Tibial nerve (tissue), 4 donors: Measurements from ENCODE around the gene TRIM49D1. TPM values are rescaled to one million over a fixed set of nuclear protein-coding genes. Genes with fewer than 3 reads are reported as not detected.
"Not testable (repeated sequence)": the region's sequence is repeated elsewhere in the genome, so short reads cannot be mapped to it uniquely, and the experiment has no call there.

Experiments
- DNase-seq, 2 donors: peaks; one replicate each; pipeline ENCODE4 v3.0.0-alpha.2; 2019; ENCODE audit warnings: low spot score in 2 of 2
- H3K27ac ChIP-seq, 4 donors: fragments of 200-600 bp; sonication (generic) in 3 of 4; one replicate each; pipeline ENCODE4 v1.5.1; 2017 to 2019; ENCODE audit warnings: mild to moderate bottlenecking in 1 of 4
- H3K27me3 ChIP-seq, 2 donors: fragments of 200-600 bp; sonication (generic) in 1 of 2; one replicate each; pipeline versions ENCODE4 v1.5.1 to v1.6.0; 2017 to 2019
- H3K36me3 ChIP-seq, 3 donors: fragments of 200-600 bp; sonication (generic); one replicate each; pipeline ENCODE4 v1.5.1; 2018 to 2019
- H3K4me1 ChIP-seq, 4 donors: fragments of 200-600 bp; sonication (generic) in 3 of 4; one replicate each; pipeline ENCODE4 v1.5.1; 2017 to 2019
- H3K4me3 ChIP-seq, 4 donors: fragments of 200-600 bp; sonication (generic) in 3 of 4; one replicate each; pipeline ENCODE4 v1.5.1; 2017 to 2019; ENCODE audit warnings: mild to moderate bottlenecking in 1 of 4, moderate library complexity in 1 of 4
- H3K9me3 ChIP-seq, 4 donors: fragments of 200-600 bp; sonication (generic) in 3 of 4; one replicate each; pipeline ENCODE4 v1.5.1; 2017 to 2019
- EP300 ChIP-seq, 2 donors: sonication (generic); formaldehyde crosslinking; IDR thresholded peaks; one replicate each; pipeline ENCODE4 v1.6.1; 2017; ENCODE audit warnings: antibody characterized with exemption in 2 of 2, mild to moderate bottlenecking in 1 of 2
- POLR2A ChIP-seq, 2 donors: fragments of 450-650 bp; IDR thresholded peaks; one replicate each; pipeline ENCODE4 v1.6.1; 2017; ENCODE audit warnings: antibody characterized with exemption in 2 of 2, mild to moderate bottlenecking in 2 of 2, moderate library complexity in 2 of 2
- WGBS, 2 donors: methylation state at CpG; one replicate each; pipeline ENCODE4 v1.1.5; 2018; 5-methylcytosine and 5-hydroxymethylcytosine counted together
- total RNA-seq, 4 donors: library from RNA; depleted of rRNA; stranded (reverse); fragments of >200 nt; gene quantifications; one replicate each; pipeline ENCODE4 v1.1.0, GENCODE V29; 2016
- TF ChIP-seq, protein P1 (sequence below), 5 experiments: fragments of 200-600 bp in 3 of 5; fragments of 450-650 bp in 2 of 5; sonication (generic) in 3 of 5; IDR thresholded peaks; one replicate each; pipeline ENCODE4 v1.5.1; 2016 to 2019; ENCODE audit warnings: antibody characterized with exemption in 5 of 5, mild to moderate bottlenecking in 3 of 5, moderate library complexity in 2 of 5

The TRIM49D1 gene, protein sequence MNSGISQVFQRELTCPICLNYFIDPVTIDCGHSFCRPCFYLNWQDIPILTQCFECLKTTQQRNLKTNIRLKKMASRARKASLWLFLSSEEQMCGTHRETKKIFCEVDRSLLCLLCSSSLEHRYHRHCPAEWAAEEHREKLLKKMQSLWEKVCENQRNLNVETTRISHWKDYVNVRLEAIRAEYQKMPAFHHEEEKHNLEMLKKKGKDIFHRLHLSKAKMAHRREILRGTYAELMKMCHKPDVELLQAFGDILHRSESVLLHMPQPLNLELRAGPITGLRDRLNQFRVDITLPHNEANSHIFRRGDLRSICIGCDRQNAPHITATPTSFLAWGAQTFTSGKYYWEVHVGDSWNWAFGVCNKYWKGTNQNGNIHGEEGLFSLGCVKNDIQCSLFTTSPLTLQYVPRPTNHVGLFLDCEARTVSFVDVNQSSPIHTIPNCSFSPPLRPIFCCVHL
- total RNA-seq: under 1 TPM in 1 of 4 donors, not detected in 3; 0.21 TPM

DNA sequence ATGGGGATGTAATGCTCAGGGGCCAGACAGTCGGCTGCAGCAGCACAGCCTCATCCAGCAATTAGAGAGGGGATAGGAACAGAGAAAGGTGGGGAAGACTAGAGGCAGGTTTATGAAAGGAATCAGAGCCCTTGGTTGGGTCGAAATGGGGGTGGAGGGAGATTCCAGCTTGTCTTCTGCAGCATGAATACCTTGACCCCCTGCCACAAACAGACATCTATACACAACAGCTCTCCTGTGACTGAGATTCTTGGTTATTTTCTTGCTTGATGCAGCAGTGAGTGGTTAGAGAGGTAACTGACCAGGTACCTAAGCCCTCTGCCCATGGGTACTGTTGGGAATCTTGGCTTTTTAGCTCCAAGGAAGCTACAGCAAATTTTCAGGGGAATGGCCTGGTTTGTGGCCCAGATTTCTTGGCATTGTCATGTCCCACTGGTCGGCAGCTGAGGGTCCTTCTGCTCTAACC is at the start of gene TRIM49D1:
Gene TRIM49D1 (minus strand): TSS at position 51 of the 466 bp plus-strand sequence. CDS start 4,535 bp downstream, outside the sequence.
- Histone ChIP-seq H3K9me3 (no peaks in the 10 kb centered on the region), H3K27ac (no peak within 1 kb of the TSS), H3K27me3 (no peaks in the 10 kb centered on the region), H3K4me3 (no peak within 1 kb of the TSS), H3K4me1 (no peaks in the 10 kb centered on the region), H3K36me3 (no peaks in the 10 kb centered on the region)
- no peak for DNase-seq
- no peak for TF ChIP-seq POLR2A (IDR thresholded peaks at IDR 0.05)
- TF ChIP-seq, protein P1, sequence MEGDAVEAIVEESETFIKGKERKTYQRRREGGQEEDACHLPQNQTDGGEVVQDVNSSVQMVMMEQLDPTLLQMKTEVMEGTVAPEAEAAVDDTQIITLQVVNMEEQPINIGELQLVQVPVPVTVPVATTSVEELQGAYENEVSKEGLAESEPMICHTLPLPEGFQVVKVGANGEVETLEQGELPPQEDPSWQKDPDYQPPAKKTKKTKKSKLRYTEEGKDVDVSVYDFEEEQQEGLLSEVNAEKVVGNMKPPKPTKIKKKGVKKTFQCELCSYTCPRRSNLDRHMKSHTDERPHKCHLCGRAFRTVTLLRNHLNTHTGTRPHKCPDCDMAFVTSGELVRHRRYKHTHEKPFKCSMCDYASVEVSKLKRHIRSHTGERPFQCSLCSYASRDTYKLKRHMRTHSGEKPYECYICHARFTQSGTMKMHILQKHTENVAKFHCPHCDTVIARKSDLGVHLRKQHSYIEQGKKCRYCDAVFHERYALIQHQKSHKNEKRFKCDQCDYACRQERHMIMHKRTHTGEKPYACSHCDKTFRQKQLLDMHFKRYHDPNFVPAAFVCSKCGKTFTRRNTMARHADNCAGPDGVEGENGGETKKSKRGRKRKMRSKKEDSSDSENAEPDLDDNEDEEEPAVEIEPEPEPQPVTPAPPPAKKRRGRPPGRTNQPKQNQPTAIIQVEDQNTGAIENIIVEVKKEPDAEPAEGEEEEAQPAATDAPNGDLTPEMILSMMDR (IDR thresholded peaks at IDR 0.05): no peak
- no peak for TF ChIP-seq EP300 (IDR thresholded peaks at IDR 0.05)
- 67 to 71% methylated on average over 3 of the region's 3 CpGs for WGBS, 2 donors

DNA sequence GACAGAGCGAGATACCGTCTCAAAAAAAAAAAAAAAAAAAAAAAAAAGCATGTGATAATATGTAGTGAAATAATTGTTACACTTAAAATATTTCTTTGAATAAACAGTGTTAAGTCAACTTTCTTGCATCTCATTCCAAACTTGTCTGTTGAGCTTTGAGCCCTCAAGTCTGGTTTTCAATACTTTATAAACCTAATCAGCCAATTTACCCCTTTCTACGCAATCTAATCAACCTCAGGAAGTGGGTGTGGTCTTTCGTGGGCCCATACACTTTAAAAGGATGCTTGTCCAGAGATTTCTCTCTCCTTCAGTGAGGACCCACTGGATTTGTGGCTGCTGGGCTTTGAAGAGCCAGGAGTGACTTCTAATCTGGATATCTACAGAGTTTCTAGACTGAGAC is 43.7 kb upstream of the TRIM49D1 start, which contains the start of gene TRIM64:
Gene TRIM64 (plus strand): TSS at position 301 of the 400 bp plus-strand sequence. CDS start 2,467 bp downstream, outside the sequence.
- not testable (repeated sequence) for DNase-seq, H3K4me1 ChIP-seq, H3K4me3 ChIP-seq, H3K9me3 ChIP-seq, H3K27me3 ChIP-seq, H3K36me3 ChIP-seq, H3K27ac ChIP-seq
- WGBS, 2 donors: no CpG with 5 or more reads among the region's 4 CpGs

DNA sequence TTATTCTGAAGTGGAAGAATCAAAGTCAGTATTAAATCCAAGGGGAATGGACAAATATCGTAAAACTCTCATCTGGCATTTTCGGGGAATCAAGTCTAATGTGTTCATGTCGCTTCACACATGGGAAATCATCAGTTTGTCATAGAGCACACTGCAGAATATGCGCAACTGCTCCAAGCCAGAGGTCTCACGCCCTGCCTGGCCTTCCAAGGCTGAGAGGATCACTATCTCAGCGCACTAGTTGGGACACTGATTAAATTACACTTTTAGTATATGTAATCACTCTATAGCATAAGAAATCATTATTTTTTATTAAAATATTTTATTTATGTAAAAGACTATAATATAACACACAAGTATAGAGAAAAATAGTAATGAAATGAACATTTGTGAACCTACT is 38.8 kb upstream of the TRIM49D1 start:
- DNase-seq, H3K27ac ChIP-seq, H3K9me3 ChIP-seq, H3K4me1 ChIP-seq, H3K36me3 ChIP-seq, H3K27me3 ChIP-seq, H3K4me3 ChIP-seq: not testable (repeated sequence)
- 90 to 93% methylated on average over 4 to 6 of the region's 6 CpGs for WGBS, 2 donors

DNA sequence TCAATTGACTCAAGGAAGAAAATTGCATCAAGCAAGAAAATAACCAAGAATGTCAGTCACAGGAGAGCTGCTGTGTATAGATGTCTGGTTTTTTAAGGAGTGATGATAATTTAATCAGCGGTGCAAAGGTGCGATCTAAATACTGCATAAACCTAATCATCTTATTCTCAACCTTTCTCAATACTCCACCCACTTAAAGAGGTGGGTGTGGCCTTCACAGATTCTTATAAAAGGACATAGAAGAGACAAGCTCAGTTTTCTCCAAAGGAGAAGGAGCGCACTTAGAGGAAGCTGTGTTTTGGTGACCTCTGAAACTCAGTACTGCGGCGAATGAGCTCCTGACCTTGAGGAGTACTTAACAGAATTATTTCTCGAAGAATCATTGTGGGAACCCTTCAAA is 1.7 kb upstream of the TRIM49D1 start, which contains the start of gene TRIM49D2:
Gene TRIM49D2 (plus strand): TSS at position 301 of the 400 bp plus-strand sequence. CDS start 2,698 bp downstream, outside the sequence.
- not testable (repeated sequence) for DNase-seq, H3K4me1 ChIP-seq, H3K36me3 ChIP-seq, H3K4me3 ChIP-seq, H3K27me3 ChIP-seq, H3K27ac ChIP-seq, H3K9me3 ChIP-seq
- 88 to 99% methylated on average over 3 to 4 of the region's 6 CpGs for WGBS, 2 donors

DNA sequence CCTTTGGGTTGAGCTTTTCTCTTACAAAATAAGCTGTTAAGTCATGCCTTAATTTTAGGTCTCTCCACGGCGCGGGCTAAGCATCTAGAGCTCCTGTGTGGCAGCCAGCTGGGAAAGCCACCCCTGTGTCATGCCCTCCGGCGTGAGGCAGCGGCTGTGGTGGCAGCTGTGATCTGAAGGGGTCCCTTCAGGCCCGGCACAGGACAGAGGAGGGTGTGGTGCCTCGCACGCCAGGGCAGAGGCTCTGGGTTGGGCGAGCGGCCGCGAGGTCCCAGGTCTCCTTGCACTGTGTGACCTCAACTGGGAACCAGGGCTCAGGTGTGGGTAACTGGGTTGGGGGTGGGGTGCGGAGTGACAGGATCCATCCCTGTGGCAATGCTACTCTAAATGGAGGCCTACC is 21.2 kb downstream of the TRIM49D1 start:
- H3K9me3 ChIP-seq, H3K27ac ChIP-seq, DNase-seq, H3K36me3 ChIP-seq, H3K4me3 ChIP-seq, H3K4me1 ChIP-seq, H3K27me3 ChIP-seq: not testable (repeated sequence)
- no CpG with 5 or more reads among the region's 14 CpGs for WGBS, 2 donors

DNA sequence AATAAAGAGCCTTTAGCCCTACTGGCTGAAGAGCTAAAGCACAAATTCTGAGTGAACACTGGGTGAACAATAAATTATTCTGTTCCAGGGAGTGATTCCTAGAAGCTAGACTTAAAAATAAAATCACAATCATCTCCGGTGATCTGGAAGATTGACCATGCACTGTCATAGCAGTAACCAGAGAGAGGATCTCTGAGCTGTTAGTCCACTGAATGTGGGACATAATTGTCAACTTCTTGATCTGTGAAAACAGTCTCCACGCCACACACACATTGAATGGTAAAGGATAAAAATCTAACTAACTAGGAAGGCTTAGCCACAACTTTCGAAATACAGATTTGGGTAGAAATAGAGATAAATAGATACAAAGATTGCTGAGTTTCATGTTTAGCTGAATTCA is 28.8 kb downstream of the TRIM49D1 start:
- H3K4me1 ChIP-seq, DNase-seq, H3K4me3 ChIP-seq, H3K27me3 ChIP-seq, H3K36me3 ChIP-seq, H3K9me3 ChIP-seq, H3K27ac ChIP-seq: not testable (repeated sequence)
- WGBS, 2 donors: 74 to 78% methylated on average over 3 of the region's 3 CpGs

DNA sequence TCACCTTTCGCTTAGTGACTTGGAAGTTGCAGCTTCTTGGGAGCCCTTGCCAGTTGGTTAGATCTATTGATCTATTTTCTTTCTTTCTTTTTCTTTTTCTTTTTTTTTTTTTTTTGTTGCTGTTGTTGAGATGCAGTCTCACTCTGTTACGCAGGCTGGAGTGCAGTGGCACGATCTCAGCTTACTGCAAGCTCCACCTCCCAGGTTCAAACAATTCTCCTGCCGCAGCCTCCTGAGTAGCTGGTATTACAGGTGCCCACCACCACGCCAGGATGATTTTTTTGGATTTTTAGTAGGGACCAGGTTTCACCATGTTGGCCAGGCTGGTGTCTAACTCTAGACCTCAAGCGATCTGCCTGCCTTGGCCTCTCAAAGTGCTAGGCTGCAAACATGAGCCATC is 44.5 kb downstream of the TRIM49D1 start:
- WGBS, 2 donors: 89 to 94% methylated on average over 3 to 6 of the region's 6 CpGs
- not testable (repeated sequence) for H3K4me1 ChIP-seq, DNase-seq, H3K27ac ChIP-seq, H3K4me3 ChIP-seq, H3K27me3 ChIP-seq, H3K9me3 ChIP-seq, H3K36me3 ChIP-seq

DNA sequence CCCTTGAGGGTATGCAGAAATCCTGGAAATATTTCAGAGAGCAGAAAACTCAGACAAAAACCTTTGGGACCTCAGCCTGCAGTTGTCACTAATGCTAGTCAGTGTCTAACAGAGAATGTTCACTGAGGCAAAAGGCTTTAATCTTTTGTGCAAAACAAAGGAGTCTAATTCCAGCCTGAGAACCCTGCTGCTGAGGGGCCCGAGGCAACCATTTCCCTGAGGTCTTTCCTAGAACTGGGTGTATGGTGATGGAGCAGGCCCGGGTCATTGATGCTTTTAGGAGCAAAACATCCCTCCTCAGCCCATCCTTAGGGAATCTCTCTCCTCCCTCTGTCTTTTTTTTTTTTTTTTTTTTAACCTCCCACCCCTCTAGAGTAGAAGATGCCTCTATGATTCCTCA is 49.5 kb downstream of the TRIM49D1 start:
- DNase-seq, H3K27me3 ChIP-seq, H3K27ac ChIP-seq, H3K36me3 ChIP-seq, H3K4me1 ChIP-seq, H3K4me3 ChIP-seq, H3K9me3 ChIP-seq: not testable (repeated sequence)
- 43 to 44% methylated on average over 2 of the region's 2 CpGs for WGBS, 2 donors

DNA sequence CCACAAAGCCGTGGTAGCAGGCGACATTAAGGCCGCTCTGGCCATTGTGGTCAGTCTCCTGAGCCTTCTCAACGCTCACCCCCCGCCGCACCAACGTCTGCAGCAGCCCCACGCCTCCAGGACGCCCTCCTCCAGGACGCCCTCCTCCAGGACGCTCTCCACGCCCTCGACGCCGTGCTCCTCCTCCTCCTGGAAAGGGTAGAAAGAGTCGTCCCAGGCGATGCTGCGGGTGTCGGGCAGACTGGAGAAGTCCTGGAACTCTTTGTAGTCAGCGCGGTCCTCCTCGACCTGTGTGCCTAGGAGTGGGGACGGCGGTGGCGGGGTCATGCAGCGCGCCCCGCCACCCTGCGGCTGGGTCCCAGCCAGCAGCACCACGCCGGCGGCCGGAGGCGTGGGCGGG is 56.8 kb downstream of the TRIM49D1 start:
- no CpG with 5 or more reads among the region's 35 CpGs for WGBS, 2 donors
- H3K4me3 ChIP-seq, H3K9me3 ChIP-seq, H3K27me3 ChIP-seq, H3K4me1 ChIP-seq, H3K36me3 ChIP-seq, DNase-seq, H3K27ac ChIP-seq: not testable (repeated sequence)

DNA sequence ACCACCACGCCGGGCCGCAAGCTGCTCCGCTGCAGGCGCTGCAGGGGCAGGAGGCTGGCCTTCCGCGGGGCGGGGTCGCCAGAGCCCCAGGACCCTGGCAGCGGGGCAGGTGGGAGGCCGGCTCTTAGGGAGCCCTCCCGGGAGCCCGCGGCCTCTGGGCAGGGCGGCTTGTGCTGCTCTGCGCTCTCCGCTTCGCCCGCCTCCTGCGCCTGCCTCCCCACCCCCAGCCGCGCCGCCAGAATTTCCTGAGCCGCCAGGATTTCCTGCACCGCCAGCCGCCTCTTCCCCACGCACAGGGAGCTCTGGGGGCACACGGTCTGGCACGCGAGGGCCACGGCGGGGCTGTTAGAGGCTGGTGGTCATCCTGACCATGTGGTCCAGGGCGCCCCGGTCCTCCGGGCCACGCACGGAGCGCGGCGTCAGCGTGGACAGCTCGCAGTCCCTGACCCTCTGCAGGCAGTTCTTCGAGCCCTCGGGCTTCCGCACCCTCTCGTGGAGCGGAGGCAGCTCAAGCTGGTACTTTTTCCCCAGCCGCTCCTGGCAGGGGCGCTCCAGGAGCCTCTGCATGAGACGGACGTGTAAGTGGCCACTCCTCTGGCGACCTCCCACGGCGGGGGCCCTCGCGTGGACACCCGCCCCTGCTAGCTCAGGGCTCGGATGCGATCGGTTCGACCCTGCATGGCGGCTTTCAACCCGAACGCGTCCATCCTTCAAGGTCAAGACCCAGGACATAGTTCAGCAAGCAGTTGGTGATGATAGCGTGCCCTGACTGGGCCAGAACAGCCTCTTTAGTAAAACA is 57.9 kb downstream of the TRIM49D1 start:
- H3K27ac ChIP-seq, H3K4me1 ChIP-seq, H3K36me3 ChIP-seq, H3K9me3 ChIP-seq, DNase-seq, H3K27me3 ChIP-seq: not testable (repeated sequence)
- 3 to 11% methylated on average over 6 to 18 of the region's 66 CpGs for WGBS, 2 donors
- peak overlapping the region in 2 of 4 donors; percentile 22 to 41 for H3K4me3 ChIP-seq
